ENCODE data around the gene TENT4A.

TENT4A gene

DNA sequence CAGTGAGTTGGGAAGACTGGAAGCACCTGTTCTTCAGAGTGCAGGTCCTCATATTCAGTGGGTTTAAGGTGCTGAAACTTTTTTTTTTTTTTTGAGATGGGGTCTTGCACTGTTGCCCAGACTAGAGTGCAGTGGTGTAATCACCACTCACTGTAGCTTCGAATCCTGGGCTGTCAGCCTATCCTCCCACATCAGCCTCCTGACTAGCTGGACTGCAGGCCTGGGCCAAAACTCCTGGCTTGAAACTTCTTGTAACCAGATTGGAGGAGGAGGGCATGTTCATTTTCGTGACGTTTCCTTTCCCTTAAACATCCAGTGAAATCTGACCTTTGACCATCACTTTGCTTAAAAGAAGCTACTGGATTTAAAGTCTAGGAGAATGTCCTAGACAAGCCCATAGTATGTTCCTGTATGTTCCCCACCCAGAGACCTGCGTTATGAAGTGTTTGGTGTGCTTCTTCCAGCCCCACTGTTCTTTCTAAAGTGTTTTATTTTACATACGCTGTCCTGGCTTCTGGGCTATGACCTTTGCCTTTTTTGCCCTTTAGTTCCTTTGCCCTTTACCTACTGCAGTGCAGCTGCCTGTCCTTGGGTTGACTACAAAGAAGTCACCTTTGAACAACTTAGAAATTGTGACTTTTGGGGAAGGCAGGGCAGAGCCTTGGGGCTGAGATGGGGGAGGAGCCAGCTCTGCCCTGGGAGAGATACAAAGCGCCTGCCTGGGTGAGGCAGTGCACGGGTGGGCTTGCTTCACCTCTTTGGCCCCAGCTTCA, 18.4 kb downstream of the TENT4A start:
- no peak for DNase-seq (ENCODE audit: low read depth in 2 of 2)

DNA sequence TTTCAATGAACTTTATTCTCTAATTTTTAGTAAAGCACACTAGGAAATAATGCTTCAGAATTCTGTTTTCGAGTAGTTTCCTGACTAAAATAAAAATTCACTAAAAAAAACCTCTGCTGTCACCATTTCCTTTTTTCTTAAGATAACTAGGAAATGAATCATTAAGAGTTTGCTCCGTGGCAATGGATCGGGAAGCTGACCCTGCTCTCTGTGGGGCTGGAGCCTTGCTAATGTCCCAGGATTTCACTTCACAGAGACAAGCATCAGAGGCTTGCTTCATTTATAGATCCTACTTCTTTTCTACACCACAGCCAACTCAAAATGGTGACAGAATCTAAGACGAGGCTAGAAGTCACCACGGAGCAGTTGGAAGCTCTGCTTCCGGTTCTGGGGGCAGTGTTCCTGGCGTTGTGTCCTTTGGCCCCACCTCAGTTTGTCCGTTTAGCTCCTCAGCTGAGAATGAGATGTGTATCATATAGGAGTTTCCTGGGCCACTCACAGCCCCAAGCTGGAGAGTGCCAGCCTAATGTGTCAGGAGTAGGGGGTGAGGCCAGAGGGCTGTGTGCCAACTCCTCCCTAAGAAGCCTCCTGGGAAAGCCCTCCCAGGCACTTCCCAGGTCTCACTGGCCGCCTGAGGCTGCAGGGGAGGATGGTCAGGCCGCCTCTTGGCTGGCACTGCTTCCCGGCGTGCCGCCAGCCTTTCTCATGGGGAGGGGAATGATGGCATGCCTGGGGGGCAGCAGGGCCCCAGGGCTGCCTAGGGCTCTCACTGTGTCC, 19.6 kb downstream of the TENT4A start:
- DNase-seq (ENCODE audit: low read depth in 2 of 2) = no peak

DNA sequence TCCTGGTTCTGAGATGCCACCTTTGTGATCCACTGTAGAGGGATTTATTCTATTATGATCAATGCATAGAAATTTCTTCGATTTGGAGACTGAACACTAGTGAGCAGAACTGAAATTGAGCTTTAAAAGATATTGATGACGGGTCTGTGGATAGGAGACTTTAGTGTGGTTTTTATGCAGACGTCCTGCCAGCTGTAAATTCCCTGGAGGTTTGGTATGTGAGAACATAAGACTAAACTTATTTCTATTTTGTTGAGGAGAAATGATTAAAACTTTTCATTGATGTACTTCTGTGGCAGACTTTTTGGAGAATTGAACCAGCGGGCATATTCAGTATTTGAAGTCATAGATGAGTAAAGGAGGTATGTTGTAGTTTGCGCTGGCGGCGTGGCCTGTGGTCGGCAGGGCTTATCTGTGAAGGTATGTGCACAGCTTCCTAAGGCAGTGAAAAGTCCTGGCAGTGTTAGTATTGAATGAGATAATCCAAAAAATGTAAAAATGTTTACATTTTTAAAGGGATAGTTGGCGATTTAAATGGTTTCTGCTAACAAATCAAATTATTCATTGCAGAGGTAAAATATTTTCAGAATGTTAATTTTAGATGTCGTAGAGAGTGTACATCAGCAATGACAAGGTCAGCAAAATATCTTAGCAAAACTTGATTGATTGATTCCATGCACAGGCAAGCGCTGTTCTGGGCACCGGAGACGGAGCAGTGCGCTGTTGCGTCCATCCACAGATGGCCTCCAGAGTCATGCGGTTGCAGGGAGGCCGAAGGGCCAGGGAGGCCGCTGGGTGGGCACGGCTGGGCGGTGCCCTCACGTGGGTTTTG, 20.4 kb downstream of the TENT4A start:
- DNase-seq (ENCODE audit: low read depth in 2 of 2) = no peak

DNA sequence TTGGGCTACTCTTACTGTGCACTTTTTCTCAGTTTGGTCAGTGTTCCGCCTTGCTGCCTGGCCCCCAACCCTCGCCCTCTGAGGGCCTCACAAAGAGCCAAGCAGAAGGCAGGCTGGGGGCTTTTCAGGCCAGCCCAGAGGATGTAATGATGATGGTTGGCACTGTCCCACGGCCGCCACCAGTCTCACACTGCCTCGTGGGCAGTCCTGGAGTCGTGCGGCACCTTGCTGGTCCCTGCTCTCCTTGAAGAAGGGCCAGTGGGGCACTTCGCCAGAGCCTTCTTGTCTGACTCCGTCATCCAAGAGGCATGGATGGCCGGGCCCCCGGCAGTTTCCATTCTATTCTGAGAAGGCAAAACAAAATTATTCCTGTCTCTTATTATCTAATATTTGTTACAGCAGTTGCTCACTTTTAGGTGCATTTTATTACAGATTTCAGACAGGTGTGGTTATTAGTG, 21.0 kb downstream of the TENT4A start:
- DNase-seq (ENCODE audit: low read depth in 2 of 2) = no peak

DNA sequence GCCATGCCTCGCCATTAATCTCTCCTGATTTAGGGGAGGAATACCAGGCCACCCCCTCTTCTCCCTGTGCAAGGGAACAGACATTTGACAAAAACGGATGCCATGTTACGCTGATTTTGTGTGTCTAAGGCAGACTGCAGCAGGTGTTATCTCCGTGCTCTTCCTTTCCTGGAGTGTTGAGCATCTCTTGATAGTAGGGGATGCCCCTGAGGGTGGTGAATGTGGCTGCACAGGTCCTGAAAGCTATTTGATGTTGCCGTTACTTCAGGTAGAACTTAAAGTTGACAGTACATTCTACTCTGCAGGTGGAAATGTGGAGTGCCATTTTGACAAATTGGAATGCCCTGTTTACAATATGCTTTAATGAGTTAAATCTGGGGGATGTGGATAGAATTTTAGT, 21.5 kb downstream of the TENT4A start:
- no peak for DNase-seq (ENCODE audit: low read depth in 2 of 2)

DNA sequence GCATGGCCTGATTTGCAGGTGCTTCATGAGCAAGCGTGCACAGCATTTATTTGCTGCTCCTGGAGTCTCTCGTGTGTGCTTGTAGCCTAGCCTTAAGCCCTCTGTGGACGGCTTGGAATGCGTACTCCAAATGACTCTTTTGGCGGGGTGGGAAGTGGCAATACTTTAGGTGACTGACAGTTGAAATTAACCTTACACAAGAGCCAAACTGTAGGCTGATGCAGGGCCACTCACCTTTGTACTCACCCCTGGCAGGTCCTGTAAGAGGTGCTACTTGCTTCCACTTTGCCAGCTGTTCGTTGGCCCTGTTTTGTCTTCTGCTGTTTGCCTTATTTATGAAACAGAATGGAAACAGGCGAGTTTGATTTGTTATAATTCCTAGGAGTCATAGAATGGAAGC, 22.9 kb downstream of the TENT4A start:
- DNase-seq (ENCODE audit: low read depth in 2 of 2) = no peak

DNA sequence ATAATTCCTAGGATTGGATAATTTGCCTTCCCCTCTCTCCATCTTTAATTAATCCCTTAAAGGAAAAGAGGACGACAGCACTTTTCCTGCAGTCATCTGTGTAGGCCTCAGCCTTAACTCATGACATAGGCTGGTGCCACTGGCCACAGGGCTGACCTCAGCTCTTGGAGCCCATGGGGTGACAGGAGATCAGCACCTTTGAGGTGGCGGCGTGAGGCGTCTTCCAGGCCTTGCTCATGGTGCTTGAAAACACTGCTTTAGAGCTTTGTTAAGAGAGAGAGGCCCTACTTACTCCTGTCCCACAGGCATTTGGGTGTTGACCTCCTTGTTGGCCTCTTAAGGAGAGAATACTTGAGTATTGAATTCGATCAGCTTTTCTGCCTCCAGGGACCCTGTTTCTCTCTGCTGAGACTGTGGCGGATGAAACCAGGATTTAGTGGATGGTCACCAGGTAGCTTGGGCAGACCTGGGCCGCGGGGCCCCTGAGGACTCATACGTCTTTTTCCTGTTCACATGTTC, 23.4 kb downstream of the TENT4A start:
- DNase-seq (ENCODE audit: low read depth in 2 of 2) = no peak

DNA sequence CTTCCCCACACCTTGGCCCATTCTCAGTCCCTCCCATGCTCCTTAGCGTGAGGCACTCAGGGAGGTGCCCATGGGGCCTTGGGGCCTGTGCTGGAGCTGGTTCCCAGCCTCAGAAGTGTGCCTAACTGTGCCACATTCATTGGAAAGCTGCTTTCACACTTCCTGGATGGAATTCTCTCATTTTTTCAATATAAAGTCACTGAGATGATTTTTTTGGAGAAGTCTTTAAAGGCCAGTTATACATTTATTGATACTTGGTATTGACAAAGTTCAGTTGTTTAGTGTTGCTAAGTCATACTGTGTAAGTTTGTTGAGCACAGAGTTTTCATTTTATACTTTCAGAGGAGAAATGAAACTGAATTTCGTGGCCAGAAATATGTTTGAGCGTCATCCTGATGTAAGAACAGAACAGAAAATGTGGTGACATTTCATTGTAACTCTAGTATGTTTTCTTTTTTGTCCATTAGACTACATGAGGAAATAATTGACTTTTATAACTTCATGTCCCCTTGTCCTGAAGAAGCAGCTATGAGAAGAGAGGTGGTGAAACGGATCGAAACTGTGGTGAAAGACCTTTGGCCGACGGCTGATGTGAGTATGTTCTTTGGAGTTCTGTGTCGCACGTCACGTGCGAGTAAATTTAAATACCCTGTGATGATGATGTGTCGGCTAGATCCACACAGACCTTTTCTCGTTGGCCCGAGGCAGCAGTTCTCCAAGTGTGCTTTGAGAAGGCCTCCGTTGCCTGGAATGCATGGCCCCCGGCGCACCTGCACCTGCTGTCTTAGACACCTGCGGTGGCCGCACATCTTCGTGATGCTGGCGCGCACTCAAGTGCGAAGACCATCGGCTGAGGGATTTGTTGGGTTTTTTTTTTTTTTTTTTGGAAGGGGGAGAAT, 24.1 kb downstream of the TENT4A start:
- no peak for DNase-seq (ENCODE audit: low read depth in 2 of 2)

DNA sequence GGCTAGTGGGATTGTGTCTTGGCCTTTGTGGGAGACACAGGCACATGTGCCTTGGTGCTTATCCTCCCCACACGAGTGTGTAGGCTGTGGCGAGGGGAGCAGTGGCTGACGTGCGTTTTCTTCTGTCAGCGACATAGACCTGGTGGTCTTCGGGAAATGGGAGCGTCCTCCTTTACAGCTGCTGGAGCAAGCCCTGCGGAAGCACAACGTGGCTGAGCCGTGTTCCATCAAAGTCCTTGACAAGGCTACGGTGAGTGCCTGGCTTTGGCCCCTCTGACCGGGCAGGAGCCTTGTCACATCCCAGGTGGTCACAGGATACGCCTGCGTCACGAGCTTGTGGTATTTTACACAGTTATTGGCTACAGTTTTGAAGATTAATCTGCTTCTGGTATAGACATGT, 26.4 kb downstream of the TENT4A start:
- DNase-seq (ENCODE audit: low read depth in 2 of 2) = no peak

DNA sequence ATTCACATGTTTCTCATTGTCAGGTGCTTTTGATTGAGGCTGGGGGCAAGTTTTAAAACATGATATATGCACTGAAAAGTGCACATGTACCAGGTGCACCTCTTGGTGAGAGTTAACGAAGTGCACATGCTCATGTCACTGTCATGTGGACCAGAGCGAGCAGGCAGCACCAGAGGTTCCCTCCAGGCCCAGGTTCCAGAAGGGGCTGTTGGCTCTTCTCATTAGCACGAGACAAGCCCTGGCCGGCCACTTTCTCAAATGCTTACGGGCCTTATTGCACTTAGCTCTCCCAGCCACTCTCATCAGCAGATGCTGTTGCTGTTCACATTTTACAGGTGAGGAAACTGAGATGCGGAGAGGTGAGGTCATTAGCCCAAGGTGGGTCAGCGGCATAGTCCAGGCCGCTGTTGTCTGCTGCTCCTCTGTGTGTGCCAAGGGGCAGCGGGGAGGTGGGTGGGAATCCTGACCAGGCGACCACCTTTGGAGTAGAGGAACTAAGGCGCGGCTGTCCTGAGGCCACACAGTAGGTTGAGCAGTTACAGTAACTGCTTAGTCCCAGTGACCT, 27.4 kb downstream of the TENT4A start:
- no peak for DNase-seq (ENCODE audit: low read depth in 2 of 2)

DNA sequence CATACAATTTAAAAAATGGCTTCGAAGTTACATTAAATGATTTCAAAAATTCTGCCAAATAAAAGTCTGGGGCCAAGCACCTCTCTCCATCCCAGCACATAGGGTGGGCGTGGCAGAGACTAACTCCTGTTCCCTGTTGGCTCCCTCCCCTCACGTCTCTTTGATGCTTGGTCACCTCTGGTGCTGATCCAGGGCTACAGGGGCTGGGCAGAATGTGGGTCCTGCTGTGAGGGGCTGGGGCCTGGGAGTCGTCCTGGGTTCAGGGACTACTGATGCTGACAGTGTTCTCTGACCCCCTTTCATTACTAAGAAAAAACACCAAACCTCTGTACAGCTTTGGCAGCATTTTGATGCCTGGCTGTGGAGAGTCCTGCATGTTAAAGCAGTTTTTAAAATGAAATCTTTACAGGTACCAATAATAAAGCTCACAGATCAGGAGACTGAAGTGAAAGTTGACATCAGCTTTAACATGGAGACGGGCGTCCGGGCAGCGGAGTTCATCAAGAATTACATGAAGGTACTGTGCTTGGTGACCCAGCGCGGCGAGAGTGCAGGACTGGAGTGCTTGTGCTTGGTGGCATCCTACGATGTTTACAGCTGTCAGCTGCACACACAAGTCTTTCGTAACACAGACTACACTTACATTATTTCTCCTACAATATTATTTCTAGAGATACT, 29.0 kb downstream of the TENT4A start:
- no peak for DNase-seq (ENCODE audit: low read depth in 2 of 2)

DNA sequence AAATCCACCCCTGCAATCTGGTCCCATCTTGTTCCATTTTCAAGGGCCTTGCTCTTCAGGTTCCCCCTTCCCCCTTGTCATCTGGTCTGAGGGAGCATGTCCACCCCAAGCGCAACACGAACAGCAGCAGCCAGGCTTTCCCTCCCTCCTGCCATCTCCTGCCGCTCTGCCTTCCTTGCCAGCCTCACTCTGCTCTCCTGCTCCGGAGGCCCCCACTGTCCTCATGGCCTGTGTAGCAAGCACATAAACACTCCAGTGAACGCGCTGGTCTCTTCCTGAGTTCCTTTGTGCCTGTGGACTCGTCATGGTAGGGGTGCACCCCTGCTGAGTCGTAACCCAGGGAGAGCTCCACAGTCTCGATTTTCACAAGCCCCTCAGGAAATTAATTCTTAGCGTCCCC, 29.9 kb downstream of the TENT4A start:
- DNase-seq (ENCODE audit: low read depth in 2 of 2) = no peak

DNA sequence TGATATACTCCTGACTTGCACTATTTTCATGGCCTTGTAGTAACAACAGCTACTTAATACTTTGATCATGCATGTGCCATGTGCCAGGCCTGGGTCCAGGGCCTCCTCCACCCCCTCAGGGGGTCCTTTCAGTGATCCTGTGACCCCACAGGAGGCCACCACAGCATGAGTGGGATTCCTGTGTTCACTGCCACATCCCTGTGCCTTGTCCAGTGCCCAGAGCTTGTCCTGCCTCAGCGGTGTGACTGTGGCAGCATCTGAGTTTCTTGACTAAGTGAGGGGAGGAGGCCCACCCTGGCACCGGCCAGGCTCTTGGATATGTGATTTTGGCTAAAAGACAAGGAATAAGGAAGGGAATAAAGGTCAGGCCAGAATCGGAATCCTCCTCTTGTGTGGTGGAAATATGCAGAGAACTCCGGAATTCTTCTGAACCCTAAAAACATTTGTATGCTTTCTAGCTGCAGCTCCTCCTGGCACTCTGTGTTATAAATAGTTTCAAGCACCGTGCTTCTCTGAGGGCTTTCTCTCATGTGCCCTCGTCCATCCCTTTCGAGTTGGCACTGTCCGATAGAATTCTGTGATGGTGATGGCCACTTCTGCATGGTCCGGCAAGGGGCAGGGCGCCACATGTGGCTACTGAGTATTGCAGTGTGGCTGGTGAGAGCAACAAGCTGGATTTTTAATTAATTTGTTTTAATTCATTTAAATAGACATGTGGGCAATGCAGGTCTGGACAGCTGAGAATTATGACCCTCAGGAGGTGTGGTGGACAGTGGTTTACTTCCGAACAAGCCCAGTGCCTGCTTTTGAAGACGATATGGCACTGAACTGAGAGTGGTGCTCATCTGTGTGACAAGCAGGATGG, 31.8 kb downstream of the TENT4A start:
- no peak for DNase-seq (ENCODE audit: low read depth in 2 of 2)

DNA sequence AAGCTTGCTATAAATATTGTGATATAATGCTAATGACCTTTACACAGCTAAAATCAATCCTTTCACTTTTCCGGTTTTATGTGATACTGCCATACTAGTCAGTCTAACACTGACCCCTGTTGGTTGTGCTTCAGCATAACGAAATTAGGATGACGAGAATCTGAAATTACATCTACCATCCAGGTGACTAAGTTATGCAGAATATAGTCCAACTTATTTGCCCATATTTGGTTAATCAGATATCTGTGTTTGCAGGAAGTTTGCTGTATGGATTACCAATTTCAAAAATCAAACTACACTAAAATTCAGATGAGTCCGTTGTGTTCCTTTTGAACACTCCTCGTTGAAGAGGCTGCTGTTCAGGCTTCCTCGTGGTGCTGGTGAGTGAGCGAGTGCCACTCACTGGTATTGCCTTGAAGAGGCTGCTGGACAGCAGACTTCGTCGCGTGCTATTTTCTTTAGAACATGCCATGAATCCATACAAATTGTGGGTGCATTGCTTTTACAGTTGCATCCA, 32.5 kb downstream of the TENT4A start:
- DNase-seq (ENCODE audit: low read depth in 2 of 2) = no peak

DNA sequence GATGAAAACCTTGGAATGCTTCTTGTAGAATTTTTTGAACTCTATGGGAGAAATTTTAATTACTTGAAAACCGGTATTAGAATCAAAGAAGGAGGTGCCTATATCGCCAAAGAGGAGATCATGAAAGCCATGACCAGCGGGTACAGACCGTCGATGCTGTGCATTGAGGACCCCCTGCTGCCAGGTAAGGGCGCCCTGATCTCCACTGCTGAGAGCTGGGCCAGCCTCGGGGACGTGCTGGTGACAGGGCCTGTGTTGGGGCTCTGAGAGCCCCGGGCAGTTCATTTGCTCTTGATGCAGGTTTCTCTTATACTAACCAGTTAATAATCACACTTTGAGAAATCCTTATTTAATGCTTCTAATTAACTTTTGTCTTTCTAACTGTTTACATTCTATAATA, 33.0 kb downstream of the TENT4A start:
- DNase-seq (ENCODE audit: low read depth in 2 of 2) = no peak

DNA sequence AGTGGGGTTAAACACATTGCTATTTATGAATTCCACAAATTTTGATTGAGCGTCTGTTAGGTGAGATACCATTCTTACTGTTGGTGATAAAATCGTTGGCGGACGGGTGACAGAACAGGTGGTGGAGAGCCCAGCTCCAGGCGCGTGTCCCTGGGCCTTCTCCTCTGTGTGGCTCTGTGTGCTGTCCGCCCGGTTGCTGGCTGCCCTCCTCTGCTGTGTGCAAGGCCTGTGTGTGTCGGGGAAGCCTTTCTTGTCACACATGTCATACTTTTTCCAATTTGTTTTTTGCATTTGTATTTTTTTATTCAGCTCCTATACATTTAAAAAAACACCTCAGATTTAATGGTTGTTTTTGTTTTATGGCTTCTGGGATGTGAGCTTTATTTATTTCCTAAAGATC, 33.9 kb downstream of the TENT4A start:
- DNase-seq (ENCODE audit: low read depth in 2 of 2) = no peak

DNA sequence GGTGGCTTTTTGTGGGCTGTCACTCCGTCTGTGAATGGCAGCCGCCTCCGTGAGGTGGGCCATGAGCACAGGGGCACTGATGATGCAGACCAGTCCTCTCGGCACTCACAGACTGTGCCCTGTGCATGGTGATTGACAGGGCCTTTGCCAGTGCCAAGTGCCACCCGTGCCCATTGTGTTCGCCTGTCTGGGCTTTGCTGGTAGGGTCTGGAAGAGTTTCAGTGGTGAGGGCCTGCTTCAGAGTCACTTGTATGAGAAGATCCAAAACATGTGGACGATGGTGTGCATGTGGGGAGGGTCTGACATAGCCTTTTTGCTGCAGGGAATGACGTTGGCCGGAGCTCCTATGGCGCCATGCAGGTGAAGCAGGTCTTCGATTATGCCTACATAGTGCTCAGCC, 34.9 kb downstream of the TENT4A start:
- DNase-seq (ENCODE audit: low read depth in 2 of 2) = no peak

DNA sequence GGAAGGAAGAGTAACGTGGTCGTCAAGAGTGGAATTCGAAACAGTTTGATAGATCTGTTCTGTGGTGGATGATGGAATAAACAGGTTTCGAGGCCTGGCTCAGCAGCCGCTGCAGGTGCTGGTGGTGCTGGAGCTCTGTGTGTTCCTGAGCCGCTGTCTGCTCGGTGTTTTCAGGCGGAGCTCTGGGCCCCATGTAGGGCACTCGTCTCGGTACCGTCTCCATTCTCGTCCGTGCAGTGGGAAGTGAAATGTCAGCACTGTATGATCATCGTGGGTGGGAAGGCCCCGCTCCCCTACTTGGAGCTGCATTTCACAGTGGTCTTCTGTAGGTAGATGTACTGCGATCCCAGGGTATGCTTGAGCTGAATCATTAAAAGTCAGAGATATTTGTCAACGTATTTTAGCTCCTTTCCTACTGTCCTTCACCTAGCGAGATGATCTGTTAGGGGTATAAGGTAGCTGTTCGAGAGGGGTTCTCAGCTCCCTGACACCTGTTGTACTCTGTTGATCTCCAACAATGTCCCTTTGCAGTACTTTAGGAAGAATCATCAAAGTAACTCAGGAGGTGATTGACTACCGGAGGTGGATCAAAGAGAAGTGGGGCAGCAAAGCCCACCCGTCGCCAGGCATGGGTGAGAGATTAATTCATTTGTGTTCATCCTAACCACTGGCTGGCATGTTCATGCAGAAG, 35.9 kb downstream of the TENT4A start:
- no peak for DNase-seq (ENCODE audit: low read depth in 2 of 2)

All from stimulated activated CD8-positive, alpha-beta memory T cell treated with anti-CD3 and anti-CD28 coated beads, Interleukin-2, amount 100 ng/mL, for 1 hour (primary cell).